Panc1 (cell line): ENCODE measurements around the gene PRCD. TPM values are rescaled to one million over a fixed set of nuclear protein-coding genes. Genes with fewer than 3 reads are reported as not detected.

ENCODE experiments used
- ATAC-seq: fragments of 200-7000 bp; cut with Tn5 transposase; 2 replicates; pipeline ENCODE4 v1.9.1; 2020; ENCODE audit warnings: mild to moderate bottlenecking, moderate library complexity
- BruUV-seq: library from RNA; stranded (reverse); fragments of 400-500 nt; replicated peaks from 2 replicates; lab custom pipeline; 2021; lab: Mats Ljungman, UMichigan
- CTCF ChIA-PET: fragments of 300-600 bp; sonication (Branson Sonifier 250); formaldehyde crosslinking; loops from one replicate; lab custom pipeline; 2022; ENCODE audit warnings: antibody characterized with exemption; lab: Charles Lee
- POLR2A ChIA-PET: fragments of 300-600 bp; sonication (Branson Sonifier 250); formaldehyde crosslinking; loops from one replicate; lab custom pipeline; 2022; ENCODE audit warnings: antibody characterized with exemption; lab: Charles Lee
- DNase-seq: peaks from one replicate; pipeline ENCODE4 v3.0.0-alpha.2; 2010; ENCODE audit warnings: low read depth, low spot score
- H3K27ac ChIP-seq: 2 replicates; pipeline ENCODE4 v1.5.1; 2011; ENCODE audit warnings: mild to moderate bottlenecking, low read length, inconsistent platforms
- H3K27me3 ChIP-seq: fragments of 200-500 bp; sonication (Bioruptor generic); 2 replicates; pipeline ENCODE4 v1.6.0; 2014; ENCODE audit warnings: low read length, inconsistent platforms; ENCODE audit not compliant: control insufficient read depth, insufficient read depth
- H3K36me3 ChIP-seq: fragments of 200-500 bp; sonication (Bioruptor generic); 2 replicates; pipeline ENCODE4 v1.5.1; 2014; ENCODE audit warnings: inconsistent platforms, mild to moderate bottlenecking, low read length, moderate library complexity; ENCODE audit not compliant: control insufficient read depth, insufficient read depth
- H3K4me1 ChIP-seq: 2 replicates; pipeline ENCODE4 v1.5.1; 2011; ENCODE audit warnings: inconsistent platforms, mild to moderate bottlenecking, low read length, moderate library complexity; ENCODE audit not compliant: control insufficient read depth, insufficient read depth
- H3K4me3 ChIP-seq, 2 experiments: 2 replicates each; pipeline ENCODE4 v1.5.1; 2011 to 2012; ENCODE audit warnings: low read depth in 2 of 2, low read length in 2 of 2, mild to moderate bottlenecking in 2 of 2, inconsistent platforms in 1 of 2, moderate library complexity in 1 of 2
- H3K9me3 ChIP-seq: fragments of 200-500 bp; sonication (Bioruptor generic); 2 replicates; pipeline ENCODE4 v1.5.1; 2014; ENCODE audit warnings: low read depth, mild to moderate bottlenecking, inconsistent platforms, low read length, moderate library complexity; ENCODE audit not compliant: control insufficient read depth, insufficient read depth
- POLR2AphosphoS5 ChIP-seq: IDR thresholded peaks from 2 replicates; pipeline ENCODE4 v1.6.1; 2012; ENCODE audit warnings: mild to moderate bottlenecking, low read depth, low read length, moderate library complexity
- REST ChIP-seq, 2 experiments: IDR thresholded peaks; 2 replicates each; pipeline ENCODE4 v1.6.1; 2011 to 2012; ENCODE audit warnings: low read depth in 2 of 2, control low read depth in 1 of 2, low read length in 1 of 2, mild to moderate bottlenecking in 1 of 2, moderate library complexity in 1 of 2; ENCODE audit not compliant: insufficient read depth in 1 of 2
- SIN3A ChIP-seq: IDR thresholded peaks from 2 replicates; pipeline ENCODE4 v1.6.1; 2012; ENCODE audit warnings: low read depth, mild to moderate bottlenecking, low read length, moderate library complexity, borderline replicate concordance; ENCODE audit not compliant: insufficient read depth
- TCF7L2 ChIP-seq: IDR thresholded peaks from 2 replicates; pipeline ENCODE4 v1.6.1; 2011; ENCODE audit warnings: mild to moderate bottlenecking, low read depth, low read length, inconsistent platforms
- in situ Hi-C: cut with HindIII; loops from 2 replicates; pipeline ENCODE4 v1.10.0; 2016; ENCODE audit warnings: low sequenced_read_pairs, low pct_unique_long_range_greater_than_20kb
- intact Hi-C: fragments of 100-400 bp; cut with micrococcal nuclease; formaldehyde crosslinking; loops from one replicate; pipeline ENCODE4 v1.10.0; 2022; ENCODE audit not compliant: unreplicated experiment
- total RNA-seq: library from RNA; stranded (reverse); gene quantifications from one replicate; pipeline ENCODE4 v1.2.1, GENCODE V29; 2021; ENCODE audit not compliant: unreplicated experiment
- TF ChIP-seq, protein P1 (sequence below): fragments of 450-650 bp; IDR thresholded peaks from 2 replicates; pipeline ENCODE4 v1.5.1; 2017; ENCODE audit warnings: mild to moderate bottlenecking

PRCD gene
- total RNA-seq, 1 experiment from 2014 or later, result 0.54 TPM

- BruUV-seq, result no TSS peak
- ATAC-seq, result peak; percentile 2; the same call in 1 of the 2 replicates
- no peaks in the 10 kb centered on the region for H3K27me3 ChIP-seq
Observed at GRCh38 chr17:76545918-76546555, 6.2 kb downstream of the PRCD start.

GRCh38 chr17:76546556-76547182 lies 6.8 kb downstream of the PRCD start:
- no peak for DNase-seq
- BruUV-seq, result no TSS peak
- ChIA-PET CTCF (interaction anchor here (0.6 to 2.2 kb wide), 5 partner anchors 11 to 199 kb away, joined by 3 to 11 read pairs (median 6); no protein-coding TSS in a partner anchor), POLR2A (interaction anchor here (0.6 kb wide), 1 partner anchor 181 kb away, joined by 4 read pairs; no protein-coding TSS in a partner anchor)
- no peaks in the 10 kb centered on the region for H3K27me3 ChIP-seq
- peaks cover 30% of the 10 kb centered on the region for H3K4me1 ChIP-seq
- H3K4me3 ChIP-seq, result no peak overlapping the region
- intact Hi-C loops (loop anchor here (1.0 kb wide), 1 partner anchor 23 kb away; no protein-coding TSS in a partner anchor), in situ Hi-C loops (no loop called here)
- peak overlapping the region; percentile 36; the same call in 1 of the 2 replicates for H3K27ac ChIP-seq
- TF ChIP-seq SIN3A, result no peak
- TF ChIP-seq, protein P1, sequence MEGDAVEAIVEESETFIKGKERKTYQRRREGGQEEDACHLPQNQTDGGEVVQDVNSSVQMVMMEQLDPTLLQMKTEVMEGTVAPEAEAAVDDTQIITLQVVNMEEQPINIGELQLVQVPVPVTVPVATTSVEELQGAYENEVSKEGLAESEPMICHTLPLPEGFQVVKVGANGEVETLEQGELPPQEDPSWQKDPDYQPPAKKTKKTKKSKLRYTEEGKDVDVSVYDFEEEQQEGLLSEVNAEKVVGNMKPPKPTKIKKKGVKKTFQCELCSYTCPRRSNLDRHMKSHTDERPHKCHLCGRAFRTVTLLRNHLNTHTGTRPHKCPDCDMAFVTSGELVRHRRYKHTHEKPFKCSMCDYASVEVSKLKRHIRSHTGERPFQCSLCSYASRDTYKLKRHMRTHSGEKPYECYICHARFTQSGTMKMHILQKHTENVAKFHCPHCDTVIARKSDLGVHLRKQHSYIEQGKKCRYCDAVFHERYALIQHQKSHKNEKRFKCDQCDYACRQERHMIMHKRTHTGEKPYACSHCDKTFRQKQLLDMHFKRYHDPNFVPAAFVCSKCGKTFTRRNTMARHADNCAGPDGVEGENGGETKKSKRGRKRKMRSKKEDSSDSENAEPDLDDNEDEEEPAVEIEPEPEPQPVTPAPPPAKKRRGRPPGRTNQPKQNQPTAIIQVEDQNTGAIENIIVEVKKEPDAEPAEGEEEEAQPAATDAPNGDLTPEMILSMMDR, result no peak
- no peak for TF ChIP-seq POLR2AphosphoS5
- no peak for TF ChIP-seq TCF7L2
- no peak for TF ChIP-seq REST (IDR thresholded peaks at IDR 0.05; ENCODE audit: insufficient read depth in 1 of 2, low read depth in 2 of 2, low read length in 1 of 2)
- H3K9me3 ChIP-seq, result no peaks in the 10 kb centered on the region
- no peaks in the 10 kb centered on the region for H3K36me3 ChIP-seq
- peak; percentile 68 for ATAC-seq

More at GRCh38 chr17:76545918-76546555, 6.2 kb downstream of the PRCD start:
- no peak for DNase-seq
- ChIA-PET CTCF (interaction anchor here (0.6 to 2.2 kb wide), 6 partner anchors 10 to 550 kb away, joined by 3 to 11 read pairs (median 6); no protein-coding TSS in a partner anchor), POLR2A (interaction anchor here (0.5 kb wide), 1 partner anchor 14 kb away, joined by 4 read pairs; no protein-coding TSS in a partner anchor)
- in situ Hi-C loops, result no loop called here
- Histone ChIP-seq H3K4me3 (no peak overlapping the region), H3K4me1 (peaks cover 24% of the 10 kb centered on the region), H3K36me3 (no peaks in the 10 kb centered on the region), H3K9me3 (no peaks in the 10 kb centered on the region), H3K27ac (no peak overlapping the region)
- TF ChIP-seq TCF7L2 (no peak), SIN3A (no peak), REST (IDR thresholded peaks at IDR 0.05; ENCODE audit: insufficient read depth in 1 of 2, low read depth in 2 of 2, low read length in 1 of 2) (no peak), POLR2AphosphoS5 (no peak)
- TF ChIP-seq, protein P1, result no peak
- intact Hi-C loops, result no loop called here
